HG02840 (cell line): ENCODE measurements around the gene PRPF19.

ENCODE experiments used
- ATAC-seq: cut with Tn5 transposase; IDR thresholded peaks from one replicate; pipeline ENCODE4 v1.9.1; 2021; ENCODE audit warnings: mild to moderate bottlenecking, moderate library complexity, moderate number of reproducible peaks; ENCODE audit not compliant: unreplicated experiment, low FRiP score

The PRPF19 gene

GRCh38 chr11:60862171-60862570 is 44.2 kb downstream of the PRPF19 start:
- ATAC-seq, result no peak

- no peak for ATAC-seq
Observed at GRCh38 chr11:60860943-60861342, 45.4 kb downstream of the PRPF19 start.

DNA sequence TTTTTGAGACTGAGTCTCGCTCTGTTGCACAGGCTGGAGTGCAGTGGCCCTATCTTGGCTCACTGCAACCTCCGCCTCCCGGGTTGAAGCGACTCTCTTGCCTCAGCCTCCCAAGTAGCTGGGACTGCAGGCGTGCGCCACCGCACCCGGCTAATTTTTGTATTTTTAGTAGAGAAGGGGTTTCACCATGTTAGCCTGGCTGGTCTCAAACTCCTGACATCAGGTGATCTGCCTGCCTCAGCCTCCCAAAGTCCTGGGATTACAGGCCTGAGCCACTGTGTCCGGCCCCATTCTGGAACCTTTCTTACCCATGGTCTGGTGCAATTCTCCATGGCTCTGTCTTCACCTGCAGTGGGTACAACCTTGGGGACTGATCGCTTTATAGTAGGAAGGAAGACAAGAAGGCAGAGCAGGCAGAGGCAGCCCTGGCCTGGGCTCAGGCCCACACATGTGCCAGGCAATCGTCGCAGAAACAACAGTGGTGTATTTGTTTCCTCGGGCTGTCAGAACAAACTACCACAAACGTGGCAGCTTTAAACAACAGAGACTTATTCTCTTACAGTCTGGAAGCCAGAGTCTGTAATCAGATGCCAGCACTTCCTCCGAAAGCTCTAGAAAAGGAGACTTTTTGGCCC is 46.7 kb downstream of the PRPF19 start:
- ATAC-seq, result no peak

- no peak for ATAC-seq
Observed at GRCh38 chr11:60858731-60859464, 47.5 kb downstream of the PRPF19 start.

- ATAC-seq, result no peak
Observed at GRCh38 chr11:60858236-60858635, 48.1 kb downstream of the PRPF19 start.

- no peak for ATAC-seq
Observed at GRCh38 chr11:60857378-60858232, 48.8 kb downstream of the PRPF19 start.

GRCh38 chr11:60855726-60856633 is 50.4 kb downstream of the PRPF19 start, which contains the start of gene PTGDR2:
Gene PTGDR2 (minus strand): TSS chr11:60855950. CDS start chr11:60853722, 2,228 bp downstream.
- no peak for ATAC-seq

- ATAC-seq, result no peak
Observed at GRCh38 chr11:60854847-60855725, 51.3 kb downstream of the PRPF19 start.

- no peak for ATAC-seq
Observed at GRCh38 chr11:60854140-60854846, 52.1 kb downstream of the PRPF19 start.

- ATAC-seq, result no peak
Observed at GRCh38 chr11:60852982-60853950, 53.1 kb downstream of the PRPF19 start.

DNA sequence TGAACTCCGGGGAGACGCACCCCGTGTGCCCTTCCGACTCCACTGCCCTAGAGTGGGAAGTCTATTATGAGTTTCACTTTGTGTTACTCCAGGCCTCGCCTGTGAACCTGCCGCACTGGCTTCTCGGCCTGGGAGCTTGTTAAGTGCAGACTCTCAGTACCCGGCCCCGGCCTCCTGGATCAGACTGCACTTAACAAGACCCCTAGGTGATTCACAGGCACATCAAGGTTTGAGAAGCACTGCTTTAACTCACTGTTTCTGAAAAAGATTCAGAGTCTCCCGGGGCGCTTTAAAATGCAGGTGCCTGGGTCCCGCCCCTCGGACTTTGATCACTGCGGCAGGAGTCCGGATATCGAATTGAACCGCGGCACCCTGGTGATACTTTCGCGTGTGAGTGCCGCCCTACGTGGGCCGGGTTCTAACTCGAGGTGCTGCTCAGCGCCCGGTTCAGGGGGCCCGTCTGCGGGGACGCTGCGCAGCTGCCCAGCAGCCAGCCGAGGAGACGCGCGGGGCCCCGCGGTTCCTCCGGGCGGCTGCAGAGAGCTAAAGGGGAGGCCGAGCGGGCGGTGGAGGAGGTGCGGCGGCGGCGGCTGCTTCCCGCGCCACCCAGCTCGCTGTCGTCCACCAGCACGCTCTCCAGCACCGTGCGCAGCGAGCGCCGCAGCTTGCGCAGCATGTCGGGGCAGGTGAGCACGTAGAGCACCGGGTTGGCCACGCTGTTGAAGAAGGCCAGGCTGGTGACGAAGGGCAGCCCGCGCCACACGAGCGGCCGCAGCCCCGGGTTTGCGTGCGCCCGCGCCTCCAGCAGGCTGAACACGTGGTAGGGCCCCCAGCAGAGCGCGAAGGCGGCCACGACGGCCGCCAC is 54.0 kb downstream of the PRPF19 start:
- no peak for ATAC-seq

- no peak for ATAC-seq
Observed at GRCh38 chr11:60851327-60852104, 54.9 kb downstream of the PRPF19 start.

- ATAC-seq, result no peak
Observed at GRCh38 chr11:60849641-60850520, 56.5 kb downstream of the PRPF19 start.

DNA sequence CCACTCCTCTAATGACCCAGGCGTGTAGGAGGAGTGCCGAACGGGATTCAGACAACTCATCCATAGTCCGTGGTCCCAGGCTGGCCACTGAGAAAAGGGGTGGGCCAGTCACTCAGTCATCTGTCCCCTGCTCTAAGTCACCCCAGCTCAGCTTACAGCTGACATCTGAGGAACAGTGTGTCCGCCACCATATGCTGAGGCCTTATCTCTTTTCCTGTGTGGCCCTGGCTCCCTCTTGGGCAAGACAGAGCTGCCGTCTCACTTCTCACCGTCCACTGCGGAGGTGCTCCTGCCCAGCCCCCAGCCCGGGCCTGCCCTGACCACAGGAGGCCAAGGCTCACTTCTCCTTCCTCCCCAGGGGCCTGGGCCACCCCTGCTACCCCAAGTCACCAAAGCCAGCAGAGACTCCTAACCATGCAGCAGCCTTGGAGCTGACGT is 57.7 kb downstream of the PRPF19 start:
- no peak for ATAC-seq

DNA sequence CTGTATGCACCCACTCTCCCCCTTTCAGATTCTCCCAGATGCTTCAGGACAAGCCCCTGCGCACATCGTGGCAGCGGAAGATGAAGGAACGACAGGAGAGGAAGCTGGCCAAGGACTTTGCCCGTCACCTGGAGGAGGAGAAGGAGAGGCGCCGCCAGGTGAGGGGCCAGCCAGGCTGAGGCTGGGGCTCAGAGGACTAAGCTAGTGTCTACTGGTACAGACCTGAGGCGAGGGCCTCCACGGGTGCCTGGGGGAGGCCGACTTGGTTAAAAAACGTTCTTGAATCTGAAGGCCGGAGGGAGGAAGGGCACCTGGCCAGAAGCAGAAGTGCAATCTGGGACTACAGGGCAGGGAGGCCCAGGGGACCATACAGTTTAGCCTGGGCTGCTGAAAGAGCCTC is 58.5 kb downstream of the PRPF19 start:
- no peak for ATAC-seq
